AG09309 (cell line): ENCODE data around the gene TK2.

Experiments
- DNase-seq: peaks from one replicate; pipeline ENCODE4 v3.0.0-alpha.2; 2010; ENCODE audit warnings: low read depth
- H3K4me3 ChIP-seq: 2 replicates; pipeline ENCODE4 v1.5.1; 2011; ENCODE audit warnings: mild to moderate bottlenecking, low read depth, low read length, moderate library complexity; ENCODE audit not compliant: control insufficient read depth
- CTCF ChIP-seq: IDR thresholded peaks from 2 replicates; pipeline ENCODE4 v1.5.1; 2011; ENCODE audit warnings: mild to moderate bottlenecking, low read depth, low read length, inconsistent platforms; ENCODE audit not compliant: insufficient read depth, control insufficient read depth; ENCODE audit errors: missing control alignments

Gene TK2

DNA sequence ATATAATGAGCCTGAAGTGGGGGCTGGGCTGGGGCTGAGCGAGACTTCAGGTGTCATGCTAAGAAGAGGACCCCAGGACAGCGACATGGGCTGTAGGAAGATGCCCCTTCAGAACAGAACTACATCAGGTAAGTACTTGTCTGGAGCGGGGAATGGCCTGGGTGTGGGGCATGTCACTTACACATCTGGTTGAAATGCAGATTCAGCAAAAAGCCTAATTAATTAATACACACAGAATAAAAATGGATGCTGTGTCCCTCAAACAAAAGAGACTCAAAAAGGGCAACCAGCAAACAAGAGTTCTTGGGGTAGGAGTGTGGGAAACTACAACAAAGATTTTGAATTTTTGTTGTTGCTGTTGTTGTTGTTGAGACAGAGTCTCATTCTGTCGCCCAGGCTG is 41.1 kb upstream of the TK2 start:
- no peak for TF ChIP-seq CTCF
- H3K4me3 ChIP-seq, result no peak overlapping the region
- no peak for DNase-seq

GRCh38 chr16:66590322-66590721 is 40.4 kb upstream of the TK2 start:
- DNase-seq, result no peak
- TF ChIP-seq CTCF, result no peak
- no peak overlapping the region for H3K4me3 ChIP-seq

GRCh38 chr16:66588981-66589713 is 39.2 kb upstream of the TK2 start:
- no peak for DNase-seq
- TF ChIP-seq CTCF, result peak; percentile 75
- no peak overlapping the region for H3K4me3 ChIP-seq

DNA sequence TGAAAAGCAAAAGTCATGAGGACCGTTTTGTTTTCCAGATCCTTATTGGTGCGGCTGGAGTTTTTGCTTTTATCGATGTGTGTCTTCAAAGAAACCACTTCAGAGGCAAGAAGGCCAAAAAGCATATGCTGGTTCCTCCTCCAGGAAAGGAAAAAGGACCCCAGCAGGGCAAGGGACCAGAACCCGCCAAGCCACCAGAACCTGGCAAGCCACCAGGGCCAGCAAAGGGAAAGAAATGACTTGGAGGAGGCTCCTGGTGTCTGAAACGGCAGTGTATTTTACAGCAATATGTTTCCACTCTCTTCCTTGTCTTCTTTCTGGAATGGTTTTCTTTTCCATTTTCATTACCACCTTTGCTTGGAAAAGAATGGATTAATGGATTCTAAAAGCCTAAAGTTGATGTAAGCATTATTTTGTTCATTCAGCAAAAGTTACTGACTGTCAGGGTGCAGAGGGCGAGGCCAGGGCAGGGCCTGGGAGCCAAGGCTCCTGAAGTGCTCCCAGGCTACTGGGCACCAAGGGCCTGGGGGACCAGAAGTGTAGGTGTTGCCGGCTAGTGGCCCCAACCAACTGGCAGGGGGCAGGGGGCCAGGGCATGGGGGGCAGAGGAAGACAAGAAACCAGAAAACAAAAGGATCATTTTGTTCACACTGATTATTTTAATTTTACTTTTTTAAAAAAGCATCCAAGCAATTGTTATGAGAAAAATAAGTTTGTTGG is 38.1 kb upstream of the TK2 start:
- TF ChIP-seq CTCF, result no peak
- H3K4me3 ChIP-seq, result no peak overlapping the region
- no peak for DNase-seq

- H3K4me3 ChIP-seq, result no peak overlapping the region
- TF ChIP-seq CTCF, result no peak
- no peak for DNase-seq
Observed at GRCh38 chr16:66585481-66586239, 35.7 kb upstream of the TK2 start.

DNA sequence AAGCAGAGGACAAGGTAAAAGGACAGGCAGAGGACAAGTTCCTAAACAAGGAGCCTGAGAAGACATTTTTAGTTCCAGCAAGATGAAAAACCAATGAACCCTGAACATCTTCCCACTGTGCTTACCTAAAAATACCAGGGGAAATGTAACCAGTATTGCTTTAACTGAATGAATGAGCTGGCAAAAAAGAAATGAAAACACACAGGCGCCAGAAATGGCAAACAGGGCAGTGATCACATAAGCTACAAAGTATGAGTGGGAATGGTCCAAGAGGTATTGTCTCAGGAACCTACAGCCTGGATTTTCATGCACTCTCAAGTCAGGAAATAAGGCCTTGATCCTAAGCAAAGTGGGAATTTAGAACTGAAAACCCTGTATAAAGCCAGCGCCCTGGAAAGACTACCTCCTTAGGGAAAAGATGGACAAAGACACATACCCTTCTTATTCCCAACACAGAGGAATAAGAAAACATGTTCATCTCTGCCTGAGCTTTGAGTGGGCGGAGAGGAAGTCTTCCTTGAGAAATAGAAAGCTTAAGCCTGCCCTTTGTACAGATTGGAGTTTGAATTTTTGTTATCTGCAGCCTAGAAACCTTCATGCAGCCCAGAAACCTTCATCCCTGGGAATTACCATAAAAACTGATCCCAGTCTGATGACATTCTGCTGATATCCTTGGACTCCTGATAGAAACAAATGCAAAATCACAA is 31.5 kb upstream of the TK2 start:
- no peak overlapping the region for H3K4me3 ChIP-seq
- no peak for TF ChIP-seq CTCF
- no peak for DNase-seq
